GM12801 (cell line): Measurements from ENCODE around the gene HMCN1.

ENCODE experiments used
- CTCF ChIP-seq: IDR thresholded peaks from one replicate; pipeline ENCODE4 v1.5.1; 2011; ENCODE audit warnings: control low read depth; ENCODE audit not compliant: insufficient read length; ENCODE audit errors: extremely low read depth

The HMCN1 gene

GRCh38 chr1:185956881-185957280 is 222.7 kb downstream of the HMCN1 start:
- TF ChIP-seq CTCF = no peak

GRCh38 chr1:185957441-185958363 is 223.5 kb downstream of the HMCN1 start:
- TF ChIP-seq CTCF = no peak

- no peak for TF ChIP-seq CTCF
Measured at GRCh38 chr1:185960422-185961321, 226.5 kb downstream of the HMCN1 start.

GRCh38 chr1:185961664-185962063 is 227.5 kb downstream of the HMCN1 start:
- TF ChIP-seq CTCF = no peak

- no peak for TF ChIP-seq CTCF
Measured at GRCh38 chr1:185964946-185965345, 230.8 kb downstream of the HMCN1 start.

- TF ChIP-seq CTCF = no peak
Measured at GRCh38 chr1:185965870-185966269, 231.7 kb downstream of the HMCN1 start.

- TF ChIP-seq CTCF = no peak
Measured at GRCh38 chr1:185966471-185966870, 232.3 kb downstream of the HMCN1 start.
